Prostate gland (tissue), 2 donors: ENCODE measurements around the gene COL2A1. TPM values are rescaled to one million over a fixed set of nuclear protein-coding genes. Genes with fewer than 3 reads are reported as not detected.

Source experiments
- DNase-seq: peaks from one replicate; pipeline ENCODE4 v3.0.0-alpha.2; 2019; ENCODE audit warnings: low spot score
- H3K27ac ChIP-seq, 2 donors: fragments of 200-600 bp; sonication (generic); 2 replicates each; pipeline ENCODE4 v1.5.1; 2017 to 2019
- H3K27me3 ChIP-seq: fragments of 200-600 bp; sonication (generic); replicated peaks from 2 replicates; pipeline ENCODE4 v1.5.1; 2019; ENCODE audit not compliant: insufficient read depth
- H3K36me3 ChIP-seq, 2 donors: fragments of 200-600 bp; sonication (generic); 1 replicate in 1 of 2; 2 replicates in 1 of 2; pipeline versions ENCODE4 v1.5.1 to v1.8.1; 2017 to 2019
- H3K4me1 ChIP-seq: fragments of 200-600 bp; sonication (generic); replicated peaks from 2 replicates; pipeline ENCODE4 v1.5.1; 2019
- H3K4me3 ChIP-seq, 2 donors: fragments of 200-600 bp; sonication (generic); 2 replicates each; pipeline ENCODE4 v1.5.1; 2017 to 2019
- H3K9me3 ChIP-seq: fragments of 200-600 bp; sonication (generic); 2 replicates; pipeline ENCODE4 v1.5.1; 2017
- POLR2A ChIP-seq: fragments of 450-650 bp; IDR thresholded peaks from one replicate; pipeline ENCODE4 v1.6.1; 2016; ENCODE audit warnings: antibody characterized with exemption, mild to moderate bottlenecking
- POLR2AphosphoS5 ChIP-seq: sonication (generic); formaldehyde crosslinking; IDR thresholded peaks from one replicate; pipeline ENCODE4 v1.6.1; 2017; ENCODE audit warnings: antibody characterized with exemption
- WGBS: methylation state at CpG from one replicate; pipeline ENCODE4 v1.1.5; 2018; 5-methylcytosine and 5-hydroxymethylcytosine counted together
- intact Hi-C: fragments of 100-400 bp; cut with DNase I; formaldehyde crosslinking; loops from one replicate; pipeline ENCODE4 v1.14.2; 2022
- total RNA-seq, 2 donors: library from RNA; depleted of rRNA; stranded (reverse); fragments of >200 nt; gene quantifications; one replicate each; pipeline ENCODE4 v1.1.0, GENCODE V29; 2016
- TF ChIP-seq, protein P1 (sequence below), 4 experiments: fragments of 200-600 bp in 2 of 4; fragments of 450-650 bp in 2 of 4; sonication (generic) in 2 of 4; IDR thresholded peaks; 1 replicate in 3 of 4; 2 replicates in 1 of 4; pipeline ENCODE4 v1.5.1; 2016 to 2019; ENCODE audit warnings: antibody characterized with exemption in 4 of 4, mild to moderate bottlenecking in 2 of 4, moderate library complexity in 2 of 4

The COL2A1 gene
- total RNA-seq, 2 donors from 2014 or later, result 0.14 to 1.9 TPM

DNA sequence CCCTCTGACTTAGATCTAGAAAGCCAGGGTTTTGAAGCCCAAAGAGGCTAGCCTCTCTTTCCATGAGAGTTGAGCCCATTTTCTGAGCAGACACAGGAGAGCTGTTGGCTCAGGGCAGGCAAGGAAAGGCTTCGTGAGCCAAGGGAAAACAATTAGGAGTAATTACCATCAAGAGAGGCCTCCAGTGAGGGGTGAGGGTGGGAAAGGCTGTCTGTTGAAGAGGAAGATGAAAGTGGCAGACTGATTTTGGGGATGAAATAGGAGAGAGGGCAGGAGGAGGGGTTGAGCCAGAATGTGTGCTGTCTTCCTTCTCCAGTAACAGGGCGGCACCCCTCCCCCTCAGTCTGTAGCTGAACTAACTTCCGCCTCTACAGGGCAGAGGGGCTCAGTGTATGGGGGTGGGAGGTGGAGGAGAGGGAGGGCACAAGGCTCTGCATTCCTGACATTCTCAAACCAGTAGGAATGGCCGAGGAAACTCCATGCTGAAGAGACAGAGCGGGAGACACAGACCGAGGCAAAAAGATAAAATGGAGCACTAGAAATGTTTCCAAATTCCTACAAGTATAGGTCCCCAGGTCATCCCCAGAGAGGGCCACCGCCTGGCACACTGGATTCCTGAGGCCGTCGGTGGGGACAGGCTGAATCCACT is 33.1 kb upstream of the COL2A1 start:
- WGBS, result 39% methylated on average over 9 of the region's 9 CpGs
- intact Hi-C loops, result no loop called here
- H3K9me3 ChIP-seq, result no peaks in the 10 kb centered on the region
- no peak overlapping the region for H3K27ac ChIP-seq
- TF ChIP-seq, protein P1, sequence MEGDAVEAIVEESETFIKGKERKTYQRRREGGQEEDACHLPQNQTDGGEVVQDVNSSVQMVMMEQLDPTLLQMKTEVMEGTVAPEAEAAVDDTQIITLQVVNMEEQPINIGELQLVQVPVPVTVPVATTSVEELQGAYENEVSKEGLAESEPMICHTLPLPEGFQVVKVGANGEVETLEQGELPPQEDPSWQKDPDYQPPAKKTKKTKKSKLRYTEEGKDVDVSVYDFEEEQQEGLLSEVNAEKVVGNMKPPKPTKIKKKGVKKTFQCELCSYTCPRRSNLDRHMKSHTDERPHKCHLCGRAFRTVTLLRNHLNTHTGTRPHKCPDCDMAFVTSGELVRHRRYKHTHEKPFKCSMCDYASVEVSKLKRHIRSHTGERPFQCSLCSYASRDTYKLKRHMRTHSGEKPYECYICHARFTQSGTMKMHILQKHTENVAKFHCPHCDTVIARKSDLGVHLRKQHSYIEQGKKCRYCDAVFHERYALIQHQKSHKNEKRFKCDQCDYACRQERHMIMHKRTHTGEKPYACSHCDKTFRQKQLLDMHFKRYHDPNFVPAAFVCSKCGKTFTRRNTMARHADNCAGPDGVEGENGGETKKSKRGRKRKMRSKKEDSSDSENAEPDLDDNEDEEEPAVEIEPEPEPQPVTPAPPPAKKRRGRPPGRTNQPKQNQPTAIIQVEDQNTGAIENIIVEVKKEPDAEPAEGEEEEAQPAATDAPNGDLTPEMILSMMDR (IDR thresholded peaks at IDR 0.05), result no peak
- TF ChIP-seq POLR2A, result no peak
- no peak for TF ChIP-seq POLR2AphosphoS5
- no peaks in the 10 kb centered on the region for H3K4me1 ChIP-seq
- no peak overlapping the region for H3K4me3 ChIP-seq
- DNase-seq, result no peak
- no peaks in the 10 kb centered on the region for H3K27me3 ChIP-seq
- H3K36me3 ChIP-seq, result no peaks in the 10 kb centered on the region

DNA sequence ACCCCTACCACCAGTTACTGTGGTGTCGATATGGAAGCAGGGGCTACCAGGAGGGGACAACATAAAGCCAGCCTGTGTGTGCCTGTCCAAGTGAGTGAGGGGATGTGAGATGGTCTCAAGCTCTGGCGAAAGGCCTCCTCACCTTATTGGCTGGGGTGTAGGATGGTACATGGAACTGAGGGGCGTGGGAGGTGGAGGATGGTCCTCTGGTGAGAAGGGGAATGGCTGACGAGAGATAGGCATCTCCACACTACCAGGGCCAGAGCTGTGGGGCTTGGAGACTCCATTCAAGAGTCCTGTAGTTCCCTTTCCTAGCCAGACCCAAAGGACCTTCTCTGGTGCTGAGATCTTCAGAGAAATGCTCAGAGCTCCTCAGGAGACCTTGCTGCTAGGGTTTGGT is 32.5 kb upstream of the COL2A1 start:
- Histone ChIP-seq H3K36me3 (no peaks in the 10 kb centered on the region), H3K4me3 (no peak overlapping the region), H3K27ac (no peak overlapping the region), H3K9me3 (no peaks in the 10 kb centered on the region), H3K27me3 (no peaks in the 10 kb centered on the region), H3K4me1 (no peaks in the 10 kb centered on the region)
- WGBS, result 90% methylated on average over 4 of the region's 4 CpGs
- TF ChIP-seq, protein P1 (IDR thresholded peaks at IDR 0.05), result no peak
- TF ChIP-seq POLR2A, result no peak
- no peak for TF ChIP-seq POLR2AphosphoS5
- intact Hi-C loops, result no loop called here
- no peak for DNase-seq

DNA sequence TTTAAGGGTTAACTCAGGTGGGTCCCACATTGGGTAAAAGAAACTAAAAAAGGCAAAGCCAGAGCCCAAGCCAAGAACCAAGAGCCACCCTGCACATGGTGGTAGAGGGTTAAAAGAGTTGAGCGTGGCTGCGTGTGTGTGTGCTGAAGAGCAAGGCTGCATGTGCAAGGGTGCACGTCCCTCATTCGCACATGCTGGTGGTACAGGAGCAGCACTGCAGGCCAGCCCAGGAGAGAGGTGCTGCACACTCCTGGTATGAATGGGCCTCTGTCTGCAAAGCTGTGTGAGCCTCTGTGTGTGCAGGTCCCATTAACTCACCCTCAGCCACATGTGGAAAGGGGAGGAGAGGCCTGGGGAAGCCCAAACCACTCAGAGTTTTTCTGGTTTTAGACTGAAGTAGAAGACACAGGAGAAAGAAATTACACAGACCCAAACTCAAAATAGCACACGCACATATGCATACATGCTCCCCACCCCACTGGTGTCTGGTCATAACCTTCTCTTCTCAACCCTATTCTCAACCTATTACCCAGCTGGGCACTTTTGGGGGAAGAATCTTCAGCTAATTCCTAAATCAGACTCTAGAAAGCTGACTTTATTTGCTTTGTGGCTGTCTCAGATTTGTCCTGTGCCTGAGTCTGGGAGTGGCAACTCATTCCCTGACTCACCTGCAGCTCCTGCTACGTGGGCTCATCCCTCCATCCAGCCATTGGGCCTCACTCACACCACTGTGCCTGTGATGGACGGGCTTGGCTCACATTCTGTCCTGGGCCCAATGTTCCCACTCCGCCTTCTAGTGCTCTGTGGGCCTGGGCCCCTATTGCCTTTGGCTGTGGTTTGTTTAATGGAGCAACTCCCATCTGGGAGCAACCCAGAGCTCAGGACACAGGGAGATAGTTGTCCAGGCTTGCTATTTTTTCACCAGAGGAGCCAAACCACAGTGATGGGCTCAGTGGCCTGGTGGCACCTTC is 30.8 kb upstream of the COL2A1 start:
- no peak overlapping the region for H3K27ac ChIP-seq
- intact Hi-C loops, result no loop called here
- no peak for DNase-seq
- no peaks in the 10 kb centered on the region for H3K9me3 ChIP-seq
- WGBS, result 94% methylated on average over 8 of the region's 8 CpGs
- no peak overlapping the region for H3K4me3 ChIP-seq
- no peaks in the 10 kb centered on the region for H3K4me1 ChIP-seq
- TF ChIP-seq POLR2AphosphoS5, result no peak
- no peak for TF ChIP-seq POLR2A
- TF ChIP-seq, protein P1 (IDR thresholded peaks at IDR 0.05), result no peak
- H3K36me3 ChIP-seq, result no peaks in the 10 kb centered on the region
- no peaks in the 10 kb centered on the region for H3K27me3 ChIP-seq

DNA sequence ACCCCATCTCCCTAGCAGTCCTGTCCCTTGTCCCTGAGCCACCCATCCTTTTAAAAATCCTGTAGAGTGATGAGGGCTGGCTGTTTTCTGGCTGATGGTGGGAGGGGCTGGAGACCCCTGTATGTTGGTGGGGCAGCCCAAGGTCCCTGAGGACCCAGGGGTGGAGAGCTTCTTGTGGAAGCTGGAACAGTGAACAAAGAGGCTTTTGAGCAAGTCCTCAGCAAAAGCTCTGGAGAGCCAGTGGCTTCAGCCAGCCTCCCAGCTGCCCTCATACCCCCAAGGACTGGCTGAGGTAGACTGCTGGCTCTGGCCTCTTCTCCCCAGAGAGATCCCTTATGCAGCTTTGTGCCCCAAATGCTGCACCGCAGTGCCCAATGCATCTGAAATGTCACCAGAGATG is 29.2 kb upstream of the COL2A1 start:
- no peak overlapping the region for H3K4me3 ChIP-seq
- 100% methylated on average over 1 of the region's 1 CpG for WGBS
- H3K27me3 ChIP-seq, result no peaks in the 10 kb centered on the region
- intact Hi-C loops, result no loop called here
- H3K4me1 ChIP-seq, result no peaks in the 10 kb centered on the region
- TF ChIP-seq POLR2A, result no peak
- no peak for TF ChIP-seq POLR2AphosphoS5
- TF ChIP-seq, protein P1 (IDR thresholded peaks at IDR 0.05), result no peak
- H3K9me3 ChIP-seq, result no peaks in the 10 kb centered on the region
- H3K27ac ChIP-seq, result no peak overlapping the region
- H3K36me3 ChIP-seq, result no peaks in the 10 kb centered on the region
- no peak for DNase-seq
